B cell (primary cell): ENCODE measurements around the gene HIGD2A.

Experiments used
- EZH2 ChIP-seq: IDR thresholded peaks from 2 replicates; pipeline ENCODE4 v1.6.1; 2012; ENCODE audit warnings: borderline replicate concordance, low read depth, mild to moderate bottlenecking, moderate library complexity, low read length; ENCODE audit not compliant: insufficient read depth, poor library complexity, severe bottlenecking
- TF ChIP-seq, protein P1 (sequence below): fragments of 200-600 bp; IDR thresholded peaks from one replicate; pipeline ENCODE4 v1.8.0; 2022; ENCODE audit warnings: antibody characterized with exemption, mild to moderate bottlenecking

DNA sequence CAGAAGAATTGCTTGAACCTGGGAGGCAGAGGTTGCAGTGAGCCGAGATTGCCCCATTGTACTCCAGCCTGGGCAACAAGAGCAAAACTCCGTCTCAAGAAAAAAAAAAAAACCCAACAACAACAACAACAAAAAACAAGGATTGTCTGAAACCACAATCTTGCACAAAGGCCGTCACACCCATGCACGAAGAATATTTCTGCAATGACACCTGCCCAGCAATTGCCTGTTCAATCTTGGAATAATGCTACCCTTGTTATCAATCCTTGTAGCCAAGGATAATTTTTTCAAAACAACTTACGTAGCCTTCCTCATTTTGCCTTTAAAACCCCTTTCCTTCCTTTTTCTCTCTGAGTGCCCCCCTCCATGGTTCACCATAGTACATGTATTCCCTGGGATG is 31.5 kb downstream of the HIGD2A start:
- TF ChIP-seq, protein P1, sequence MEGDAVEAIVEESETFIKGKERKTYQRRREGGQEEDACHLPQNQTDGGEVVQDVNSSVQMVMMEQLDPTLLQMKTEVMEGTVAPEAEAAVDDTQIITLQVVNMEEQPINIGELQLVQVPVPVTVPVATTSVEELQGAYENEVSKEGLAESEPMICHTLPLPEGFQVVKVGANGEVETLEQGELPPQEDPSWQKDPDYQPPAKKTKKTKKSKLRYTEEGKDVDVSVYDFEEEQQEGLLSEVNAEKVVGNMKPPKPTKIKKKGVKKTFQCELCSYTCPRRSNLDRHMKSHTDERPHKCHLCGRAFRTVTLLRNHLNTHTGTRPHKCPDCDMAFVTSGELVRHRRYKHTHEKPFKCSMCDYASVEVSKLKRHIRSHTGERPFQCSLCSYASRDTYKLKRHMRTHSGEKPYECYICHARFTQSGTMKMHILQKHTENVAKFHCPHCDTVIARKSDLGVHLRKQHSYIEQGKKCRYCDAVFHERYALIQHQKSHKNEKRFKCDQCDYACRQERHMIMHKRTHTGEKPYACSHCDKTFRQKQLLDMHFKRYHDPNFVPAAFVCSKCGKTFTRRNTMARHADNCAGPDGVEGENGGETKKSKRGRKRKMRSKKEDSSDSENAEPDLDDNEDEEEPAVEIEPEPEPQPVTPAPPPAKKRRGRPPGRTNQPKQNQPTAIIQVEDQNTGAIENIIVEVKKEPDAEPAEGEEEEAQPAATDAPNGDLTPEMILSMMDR = no peak
- no peak for TF ChIP-seq EZH2
